ENCODE data around the gene MCOLN1. TPM values are rescaled to one million over a fixed set of nuclear protein-coding genes. Genes with fewer than 3 reads are reported as not detected.

MCOLN1 gene
- total RNA-seq (10 to 100 TPM in 2 of 6 donors, 1 to 10 TPM in 4; 6.9 to 16.8 (median 9.3) TPM), polyA plus RNA-seq (10 to 100 TPM; 33.5 to 35.4 TPM)

DNA sequence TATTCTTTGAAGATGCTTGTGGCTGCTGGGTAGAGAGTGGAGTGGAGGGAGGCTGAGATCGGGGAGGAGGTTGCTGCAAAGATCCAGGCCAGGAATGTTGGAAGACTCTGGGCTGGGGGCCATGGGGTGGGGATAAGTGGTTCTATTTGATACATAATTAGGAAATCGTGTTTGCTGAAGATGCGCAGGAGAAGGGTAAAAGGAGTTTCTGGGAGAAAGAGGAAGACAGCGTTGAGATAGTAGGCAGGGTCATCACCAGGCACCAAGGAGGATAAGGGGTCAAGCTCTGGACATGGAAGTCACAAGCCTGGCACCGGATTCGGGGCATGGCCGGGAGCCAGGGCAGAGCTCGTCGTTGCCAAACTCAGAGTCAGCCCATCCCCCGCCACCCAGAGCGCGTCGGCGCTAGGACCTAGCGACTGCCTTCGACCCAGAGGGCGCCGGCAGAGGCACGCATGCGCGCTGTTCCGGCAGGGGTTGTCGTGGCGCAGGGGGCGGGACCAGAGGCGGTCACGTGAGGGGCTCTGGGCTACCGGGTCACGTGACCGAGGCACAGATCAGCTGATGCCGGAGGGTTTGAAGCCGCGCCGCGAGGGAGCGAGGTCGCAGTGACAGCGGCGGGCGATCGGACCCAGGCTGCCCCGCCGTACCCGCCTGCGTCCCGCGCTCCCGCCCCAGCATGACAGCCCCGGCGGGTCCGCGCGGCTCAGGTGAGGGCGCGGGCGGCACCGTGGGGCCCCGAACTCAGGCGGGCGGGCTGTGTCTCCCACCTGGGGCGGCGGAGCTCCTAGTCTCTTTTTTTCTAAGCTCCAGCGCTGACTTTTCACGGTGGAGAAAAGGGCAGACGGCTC is at the start of gene MCOLN1:
Gene MCOLN1, plus strand, starts transcription at position 553 of the 851 bp plus-strand sequence. Its CDS starts 127 bp downstream, at position 680.
- H3K9me3 ChIP-seq, result no peaks in the 10 kb centered on the region
- peak; percentile 94 to 97 (median 96) for ATAC-seq
- peaks cover 4 to 13% (median 12%) of the 10 kb centered on the region in 3 donors for H3K4me1 ChIP-seq
- H3K27ac ChIP-seq, result peak within 1 kb of the TSS in 2 of 4 donors; percentile 17 to 44
- 1% methylated on average over 43 to 65 of the region's 65 CpGs for WGBS, 2 donors
- no peaks in the 10 kb centered on the region for H3K36me3 ChIP-seq
- FAIRE-seq, result no peak
- DNase-seq, result peak; percentile 99 to 100 (median 100)
- TF ChIP-seq, protein P1, sequence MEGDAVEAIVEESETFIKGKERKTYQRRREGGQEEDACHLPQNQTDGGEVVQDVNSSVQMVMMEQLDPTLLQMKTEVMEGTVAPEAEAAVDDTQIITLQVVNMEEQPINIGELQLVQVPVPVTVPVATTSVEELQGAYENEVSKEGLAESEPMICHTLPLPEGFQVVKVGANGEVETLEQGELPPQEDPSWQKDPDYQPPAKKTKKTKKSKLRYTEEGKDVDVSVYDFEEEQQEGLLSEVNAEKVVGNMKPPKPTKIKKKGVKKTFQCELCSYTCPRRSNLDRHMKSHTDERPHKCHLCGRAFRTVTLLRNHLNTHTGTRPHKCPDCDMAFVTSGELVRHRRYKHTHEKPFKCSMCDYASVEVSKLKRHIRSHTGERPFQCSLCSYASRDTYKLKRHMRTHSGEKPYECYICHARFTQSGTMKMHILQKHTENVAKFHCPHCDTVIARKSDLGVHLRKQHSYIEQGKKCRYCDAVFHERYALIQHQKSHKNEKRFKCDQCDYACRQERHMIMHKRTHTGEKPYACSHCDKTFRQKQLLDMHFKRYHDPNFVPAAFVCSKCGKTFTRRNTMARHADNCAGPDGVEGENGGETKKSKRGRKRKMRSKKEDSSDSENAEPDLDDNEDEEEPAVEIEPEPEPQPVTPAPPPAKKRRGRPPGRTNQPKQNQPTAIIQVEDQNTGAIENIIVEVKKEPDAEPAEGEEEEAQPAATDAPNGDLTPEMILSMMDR (IDR thresholded peaks at IDR 0.05), result no peak
- intact Hi-C loops (cut with DNase I), result no loop called here
- H3K4me3 ChIP-seq, result peak within 1 kb of the TSS; percentile 60 to 94 (median 88)
- H3K27me3 ChIP-seq, result no peaks in the 10 kb centered on the region

DNA sequence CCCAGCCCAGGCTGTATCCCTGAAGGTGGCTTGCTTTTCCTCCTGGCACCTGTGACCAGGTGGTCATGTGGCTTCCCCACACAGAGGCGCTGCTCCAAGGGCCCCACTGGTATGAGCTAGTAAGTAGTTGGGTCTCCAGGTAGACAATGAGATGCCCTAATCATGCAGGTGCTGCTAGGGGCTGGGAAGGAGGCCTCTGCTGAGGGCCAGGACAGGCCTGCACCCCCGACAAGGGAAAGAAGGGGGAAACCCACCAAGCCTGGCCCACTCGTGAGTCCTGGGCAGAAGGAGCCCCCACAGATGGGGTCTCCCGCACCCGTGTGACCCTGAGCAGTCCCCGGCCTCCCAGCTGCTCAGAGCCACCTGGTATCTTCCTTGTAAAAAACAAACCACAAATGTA is 46.8 kb upstream of the MCOLN1 start:
- intact Hi-C loops (cut with DNase I), result no loop called here
- ATAC-seq (no peak), FAIRE-seq (no peak), DNase-seq (no peak)
- TF ChIP-seq, protein P1 (IDR thresholded peaks at IDR 0.05), result no peak
- 84 to 86% methylated on average over 6 of the region's 6 CpGs for WGBS, 2 donors
- peaks cover 0 to under 1% (median 0%) of the 10 kb centered on the region in 3 donors for H3K36me3 ChIP-seq
- peaks cover 0 to 4% (median 2%) of the 10 kb centered on the region in 3 donors for H3K4me1 ChIP-seq
- no peak overlapping the region for H3K27ac ChIP-seq
- no peaks in the 10 kb centered on the region for H3K9me3 ChIP-seq
- H3K27me3 ChIP-seq, result no peaks in the 10 kb centered on the region
- H3K4me3 ChIP-seq, result no peak overlapping the region

DNA sequence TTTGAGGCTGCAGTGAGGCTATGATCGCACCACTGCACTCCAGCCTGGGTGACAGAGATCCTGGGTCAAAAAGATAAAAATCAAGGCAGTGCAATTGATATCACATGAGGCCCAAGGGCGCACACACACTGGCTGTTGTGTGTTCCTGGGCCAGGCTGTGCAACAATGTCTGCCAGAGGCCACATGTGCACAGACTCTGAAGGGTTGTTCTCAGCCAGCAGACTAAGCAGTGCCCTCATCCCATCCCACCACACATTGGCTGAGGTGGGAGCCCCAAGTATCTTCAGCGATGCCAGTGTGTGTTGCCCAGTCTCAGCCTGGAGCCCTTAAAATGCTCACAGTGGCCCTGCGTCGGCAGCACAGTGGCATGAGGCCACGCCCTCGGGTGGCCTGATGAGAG is 46.2 kb upstream of the MCOLN1 start:
- Histone ChIP-seq H3K27ac (no peak overlapping the region), H3K27me3 (no peaks in the 10 kb centered on the region), H3K4me3 (no peak overlapping the region), H3K36me3 (no peaks in the 10 kb centered on the region), H3K4me1 (peaks cover 0 to 2% (median 0%) of the 10 kb centered on the region in 3 donors), H3K9me3 (no peaks in the 10 kb centered on the region)
- intact Hi-C loops (cut with DNase I), result no loop called here
- no peak for DNase-seq
- 86 to 89% methylated on average over 7 of the region's 7 CpGs for WGBS, 2 donors
- peak in 1 of 4 donors; percentile 8 for ATAC-seq
- no peak for FAIRE-seq
- TF ChIP-seq, protein P1 (IDR thresholded peaks at IDR 0.05), result no peak

DNA sequence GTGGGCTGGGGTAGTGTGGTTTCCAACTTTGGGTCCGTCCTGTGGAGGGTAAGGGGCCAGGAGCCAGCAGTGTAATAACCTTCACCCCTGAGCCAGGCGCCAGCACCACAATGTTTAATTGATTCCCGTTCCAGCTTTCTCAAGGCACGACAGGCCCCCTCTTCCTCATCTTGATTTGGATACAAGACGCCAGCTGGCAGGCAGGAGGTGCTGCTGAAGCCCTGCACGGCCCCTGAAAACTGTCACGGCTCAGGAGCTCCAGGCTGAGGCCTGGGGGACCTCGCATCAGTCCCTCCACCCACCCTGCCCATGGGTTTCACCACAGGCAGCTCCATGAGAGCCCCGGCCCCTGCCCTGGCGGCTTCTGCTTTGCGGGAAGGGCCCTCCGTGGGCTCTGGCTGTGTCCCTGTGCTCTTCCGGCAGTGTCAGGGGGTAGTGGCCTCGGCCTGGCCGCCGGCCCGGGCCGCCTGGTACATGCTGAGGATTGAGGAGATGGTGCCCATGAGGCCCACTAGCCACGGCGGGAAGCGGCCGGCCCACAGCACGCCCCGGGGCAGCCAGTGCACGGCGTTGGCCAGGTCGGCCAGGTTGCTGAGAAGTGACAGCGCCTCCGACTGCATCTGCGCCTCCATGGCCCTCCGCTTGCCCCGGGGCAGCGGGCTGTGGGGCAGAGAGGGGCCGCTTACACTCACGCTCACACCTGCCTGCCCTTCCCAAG is 45.5 kb upstream of the MCOLN1 start:
- TF ChIP-seq, protein P1 (IDR thresholded peaks at IDR 0.05), result no peak
- intact Hi-C loops (cut with DNase I), result no loop called here
- no peaks in the 10 kb centered on the region for H3K36me3 ChIP-seq
- 89 to 91% methylated on average over 31 to 35 of the region's 35 CpGs for WGBS, 2 donors
- no peak overlapping the region for H3K4me3 ChIP-seq
- no peaks in the 10 kb centered on the region for H3K27me3 ChIP-seq
- DNase-seq, result no peak
- H3K27ac ChIP-seq, result no peak overlapping the region
- ATAC-seq, result peak in 1 of 4 donors; percentile 13
- no peak for FAIRE-seq
- no peaks in the 10 kb centered on the region for H3K9me3 ChIP-seq
- no peaks in the 10 kb centered on the region for H3K4me1 ChIP-seq

Measured in pancreas (tissue), 10 donors.